Endothelial cell (in vitro differentiated cells): ENCODE data around the gene STXBP3. TPM values are rescaled to one million over a fixed set of nuclear protein-coding genes. Genes with fewer than 3 reads are reported as not detected.
A peak's percentile ranks its signal among the peaks of the same experiment; 100 is the strongest.

Source experiments
- DNase-seq: peaks from one replicate; pipeline ENCODE4 v3.0.0; 2021; ENCODE audit warnings: low spot score
- H3K27ac Mint-ChIP-seq: one replicate; pipeline ENCODE4 v1.8.0; 2021; ENCODE audit warnings: mixed read lengths, inconsistent platforms; ENCODE audit not compliant: unreplicated experiment
- H3K27me3 Mint-ChIP-seq: one replicate; pipeline ENCODE4 v1.8.0; 2021; ENCODE audit warnings: mild to moderate bottlenecking, moderate library complexity, mixed read lengths, inconsistent platforms; ENCODE audit not compliant: unreplicated experiment
- H3K36me3 Mint-ChIP-seq: one replicate; pipeline ENCODE4 v1.8.0; 2021; ENCODE audit warnings: mild to moderate bottlenecking, low read depth, mixed read lengths, inconsistent platforms; ENCODE audit not compliant: unreplicated experiment
- H3K4me1 Mint-ChIP-seq: one replicate; pipeline ENCODE4 v1.8.0; 2021; ENCODE audit warnings: mild to moderate bottlenecking, mixed read lengths, inconsistent platforms; ENCODE audit not compliant: unreplicated experiment
- H3K4me3 Mint-ChIP-seq: one replicate; pipeline ENCODE4 v1.8.0; 2021; ENCODE audit warnings: mild to moderate bottlenecking, mixed read lengths, inconsistent platforms; ENCODE audit not compliant: unreplicated experiment
- H3K9me3 Mint-ChIP-seq: one replicate; pipeline ENCODE4 v1.8.0; 2021; ENCODE audit warnings: mixed read lengths, inconsistent platforms; ENCODE audit not compliant: unreplicated experiment
- total RNA-seq: library from RNA; stranded (reverse); fragmentation: NEBNext Ultra II Directional; extraction: Animal tissue kit (Norgen Biotek cat#: 25700); gene quantifications from one replicate; pipeline ENCODE4 v1.2.1, GENCODE V29; 2021; ENCODE audit not compliant: unreplicated experiment
- TF ChIP-seq, protein P1 (sequence below): fragments of 200-600 bp; sonication (generic); IDR thresholded peaks from one replicate; pipeline ENCODE4 v1.5.0; 2021; ENCODE audit warnings: antibody characterized with exemption; ENCODE audit not compliant: unreplicated experiment

Gene STXBP3
- total RNA-seq, 1 donor from 2014 or later, result 44.8 TPM

DNA sequence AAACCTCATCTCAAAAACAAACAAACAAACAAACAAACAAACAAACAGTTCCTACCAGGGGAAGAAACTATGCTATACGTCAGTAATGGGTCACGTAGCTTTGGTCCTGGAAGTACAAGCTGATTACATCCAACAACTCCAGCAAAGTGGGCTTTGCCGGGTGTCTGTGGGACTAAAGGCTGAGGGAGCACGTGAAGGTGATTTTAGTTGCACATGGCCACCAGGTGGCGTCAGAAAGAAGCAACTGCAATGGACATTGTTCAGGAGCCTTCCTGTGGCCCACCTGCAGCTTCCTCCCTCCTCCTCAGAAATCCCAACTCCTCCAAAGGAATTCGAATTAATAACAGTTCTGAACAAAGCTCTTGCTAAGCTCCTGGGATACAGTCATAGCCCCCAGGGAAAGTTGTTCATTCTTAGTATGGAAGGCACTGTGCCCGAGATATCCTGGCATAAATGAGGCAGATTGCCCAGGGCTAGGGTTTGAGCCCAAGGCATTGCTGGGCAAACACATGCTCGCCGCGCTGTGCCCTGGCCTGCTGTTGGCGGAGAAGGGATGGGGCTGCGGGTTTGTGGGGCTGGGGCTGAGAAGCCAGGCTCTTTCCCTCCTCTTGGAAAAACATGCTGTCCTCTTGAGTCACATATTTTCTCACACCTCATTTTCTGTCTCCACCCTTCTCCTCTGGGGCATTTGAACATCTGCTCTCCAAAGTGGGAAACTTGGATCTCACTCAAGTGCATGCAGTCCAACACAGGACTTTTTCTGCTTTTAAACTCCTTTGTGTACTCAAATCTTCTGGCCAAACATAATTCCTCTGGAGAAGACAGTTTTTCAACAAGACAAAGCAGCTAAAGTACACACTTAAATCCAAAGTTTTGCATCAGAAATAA is 81.8 kb downstream of the STXBP3 start:
- DNase-seq, result peak; percentile 78
- TF ChIP-seq, protein P1, sequence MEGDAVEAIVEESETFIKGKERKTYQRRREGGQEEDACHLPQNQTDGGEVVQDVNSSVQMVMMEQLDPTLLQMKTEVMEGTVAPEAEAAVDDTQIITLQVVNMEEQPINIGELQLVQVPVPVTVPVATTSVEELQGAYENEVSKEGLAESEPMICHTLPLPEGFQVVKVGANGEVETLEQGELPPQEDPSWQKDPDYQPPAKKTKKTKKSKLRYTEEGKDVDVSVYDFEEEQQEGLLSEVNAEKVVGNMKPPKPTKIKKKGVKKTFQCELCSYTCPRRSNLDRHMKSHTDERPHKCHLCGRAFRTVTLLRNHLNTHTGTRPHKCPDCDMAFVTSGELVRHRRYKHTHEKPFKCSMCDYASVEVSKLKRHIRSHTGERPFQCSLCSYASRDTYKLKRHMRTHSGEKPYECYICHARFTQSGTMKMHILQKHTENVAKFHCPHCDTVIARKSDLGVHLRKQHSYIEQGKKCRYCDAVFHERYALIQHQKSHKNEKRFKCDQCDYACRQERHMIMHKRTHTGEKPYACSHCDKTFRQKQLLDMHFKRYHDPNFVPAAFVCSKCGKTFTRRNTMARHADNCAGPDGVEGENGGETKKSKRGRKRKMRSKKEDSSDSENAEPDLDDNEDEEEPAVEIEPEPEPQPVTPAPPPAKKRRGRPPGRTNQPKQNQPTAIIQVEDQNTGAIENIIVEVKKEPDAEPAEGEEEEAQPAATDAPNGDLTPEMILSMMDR, result peak; percentile 80
- peaks cover 17% of the 10 kb centered on the region for H3K4me1 Mint-ChIP-seq
- H3K36me3 Mint-ChIP-seq, result no peaks in the 10 kb centered on the region
- H3K4me3 Mint-ChIP-seq, result no peak overlapping the region
- no peaks in the 10 kb centered on the region for H3K9me3 Mint-ChIP-seq
- peaks cover 4% of the 10 kb centered on the region for H3K27me3 Mint-ChIP-seq
- no peak overlapping the region for H3K27ac Mint-ChIP-seq

DNA sequence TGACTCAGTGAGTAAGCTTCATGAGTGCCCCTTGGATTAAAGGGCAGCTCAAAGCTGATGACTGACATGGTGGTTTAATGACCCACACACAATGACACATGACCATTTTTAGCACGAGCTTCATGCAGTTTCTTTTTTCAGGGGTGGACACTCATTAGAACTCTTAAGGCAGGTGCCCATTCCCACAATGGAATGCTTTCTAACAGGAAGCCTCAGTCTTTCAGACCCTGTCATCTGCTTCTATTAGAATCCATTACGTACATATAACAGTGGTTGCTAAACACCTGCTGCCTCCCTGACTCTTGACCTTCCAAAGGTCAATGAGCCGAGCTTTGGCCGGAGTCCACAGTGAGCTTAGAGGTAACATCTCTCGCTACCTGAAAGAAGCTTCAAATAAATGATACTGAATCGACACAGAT is 83.0 kb downstream of the STXBP3 start:
- no peak for DNase-seq
- Mint-ChIP-seq H3K4me1 (peaks cover 17% of the 10 kb centered on the region), H3K27me3 (peaks cover 4% of the 10 kb centered on the region), H3K36me3 (no peaks in the 10 kb centered on the region), H3K27ac (no peak overlapping the region), H3K9me3 (no peaks in the 10 kb centered on the region), H3K4me3 (no peak overlapping the region)
- TF ChIP-seq, protein P1, result no peak

DNA sequence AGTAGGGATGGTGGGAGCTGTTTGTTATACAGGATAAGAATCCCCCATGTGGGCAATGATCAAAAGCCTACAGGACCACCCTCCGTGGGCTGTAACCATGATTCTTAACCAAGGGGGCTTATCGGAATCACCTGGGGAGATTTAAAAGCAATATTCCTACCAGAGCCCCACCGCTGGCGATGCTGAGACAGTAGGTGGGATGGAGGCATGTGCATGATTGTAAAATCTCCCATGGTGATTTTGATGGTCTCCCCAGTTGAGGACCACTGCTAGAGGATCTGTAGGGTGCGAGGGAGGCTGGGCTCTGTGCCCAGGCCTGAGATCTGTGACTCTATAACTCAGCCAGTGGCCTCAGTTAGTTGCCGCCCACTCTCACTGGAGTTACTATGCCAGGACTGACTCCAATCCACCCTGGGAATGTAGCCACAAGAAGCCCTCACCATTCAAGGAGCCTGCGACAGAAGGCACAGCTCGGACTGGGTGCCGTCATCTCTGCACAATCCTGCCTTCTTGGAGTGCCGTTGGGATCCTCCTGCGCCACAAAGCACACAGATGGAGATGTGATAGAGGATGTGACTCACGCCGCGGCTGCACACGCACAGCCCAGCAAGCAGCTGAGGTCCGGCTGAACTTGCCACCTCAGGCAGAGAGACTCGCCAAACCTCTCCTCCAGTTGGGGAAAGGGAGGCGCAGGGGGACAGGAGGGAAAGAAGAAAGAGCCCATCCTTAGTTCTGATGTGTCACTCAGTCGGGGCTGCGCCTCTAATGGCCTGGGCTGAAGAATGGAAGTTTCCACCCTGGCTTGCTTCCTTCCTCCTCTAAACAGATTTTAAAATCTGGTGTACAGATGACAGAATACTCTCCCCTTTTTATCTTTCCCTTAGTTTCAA is 83.9 kb downstream of the STXBP3 start:
- H3K9me3 Mint-ChIP-seq, result no peaks in the 10 kb centered on the region
- peaks cover 4% of the 10 kb centered on the region for H3K27me3 Mint-ChIP-seq

DNA sequence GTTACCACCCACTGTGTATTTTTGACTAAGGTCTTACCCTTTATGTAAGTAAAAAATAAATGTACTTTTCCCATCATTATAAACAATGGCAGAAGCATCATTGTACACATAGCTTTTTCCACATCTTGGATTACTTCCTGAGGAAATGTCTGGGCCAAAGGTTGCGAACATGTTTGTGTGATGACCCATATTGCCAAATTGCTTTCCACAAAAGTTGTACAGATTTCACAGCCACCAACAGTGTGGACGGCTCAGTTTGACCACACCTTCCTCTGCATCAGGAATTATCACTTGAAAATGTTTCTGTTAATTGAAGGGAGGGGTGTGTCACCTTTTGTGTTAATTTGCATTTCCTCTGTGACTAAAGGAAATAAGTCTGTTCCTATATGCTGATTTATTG is 84.8 kb downstream of the STXBP3 start:
- H3K36me3 Mint-ChIP-seq, result no peaks in the 10 kb centered on the region
- TF ChIP-seq, protein P1, result no peak
- no peaks in the 10 kb centered on the region for H3K9me3 Mint-ChIP-seq
- peaks cover 17% of the 10 kb centered on the region for H3K4me1 Mint-ChIP-seq
- H3K27me3 Mint-ChIP-seq, result peaks cover 4% of the 10 kb centered on the region
- H3K4me3 Mint-ChIP-seq, result no peak overlapping the region
- no peak for DNase-seq
- peak overlapping the region; percentile 42 for H3K27ac Mint-ChIP-seq

More for the DNA sequence above, 83.9 kb downstream of the STXBP3 start:
- TF ChIP-seq, protein P1, result no peak
- no peak overlapping the region for H3K27ac Mint-ChIP-seq
- H3K4me1 Mint-ChIP-seq, result peaks cover 17% of the 10 kb centered on the region
- H3K36me3 Mint-ChIP-seq, result no peaks in the 10 kb centered on the region
- no peak for DNase-seq
- no peak overlapping the region for H3K4me3 Mint-ChIP-seq
